NCI-H1105 treated with DMSO at 0.1 percent for 48 hours (cell line): Measurements from ENCODE around the gene JPT2.
"Not testable (repeated sequence)": the region's sequence is repeated elsewhere in the genome, so short reads cannot be mapped to it uniquely, and the experiment has no call there.

Experiments used
- DNase-seq: peaks from one replicate; lab custom pipeline; 2025; lab: John Stamatoyannopoulos, UW

JPT2 gene

GRCh38 chr16:1707193-1707790 lies 29.2 kb downstream of the JPT2 start:
- no peak for DNase-seq

GRCh38 chr16:1708083-1708767 lies 30.1 kb downstream of the JPT2 start:
- no peak for DNase-seq

- no peak for DNase-seq
Observed at GRCh38 chr16:1708768-1709180, 30.7 kb downstream of the JPT2 start.

GRCh38 chr16:1709356-1709755 lies 31.3 kb downstream of the JPT2 start:
- no peak for DNase-seq

GRCh38 chr16:1710811-1711507 lies 32.9 kb downstream of the JPT2 start:
- DNase-seq, result no peak

GRCh38 chr16:1712791-1713261 lies 34.7 kb downstream of the JPT2 start:
- no peak for DNase-seq

GRCh38 chr16:1713331-1713730 lies 35.3 kb downstream of the JPT2 start:
- no peak for DNase-seq

- no peak for DNase-seq
Observed at GRCh38 chr16:1713933-1714332, 35.9 kb downstream of the JPT2 start.

GRCh38 chr16:1715220-1715619 lies 37.1 kb downstream of the JPT2 start:
- DNase-seq, result no peak

- DNase-seq, result not testable (repeated sequence)
Observed at GRCh38 chr16:1718236-1718635, 40.2 kb downstream of the JPT2 start.

GRCh38 chr16:1719559-1720229 lies 41.6 kb downstream of the JPT2 start:
- not testable (repeated sequence) for DNase-seq

- no peak for DNase-seq
Observed at GRCh38 chr16:1721372-1721771, 43.3 kb downstream of the JPT2 start.

- DNase-seq, result no peak
Observed at GRCh38 chr16:1723450-1724147, 45.5 kb downstream of the JPT2 start.

GRCh38 chr16:1724491-1724890 lies 46.4 kb downstream of the JPT2 start:
- no peak for DNase-seq

- no peak for DNase-seq
Observed at GRCh38 chr16:1726661-1727502, 48.8 kb downstream of the JPT2 start.

GRCh38 chr16:1727651-1728624 lies 49.9 kb downstream of the JPT2 start:
- no peak for DNase-seq

- no peak for DNase-seq
Observed at GRCh38 chr16:1729026-1729425, 50.9 kb downstream of the JPT2 start.

- no peak for DNase-seq
Observed at GRCh38 chr16:1729445-1729844, 51.4 kb downstream of the JPT2 start.

GRCh38 chr16:1731073-1731472 lies 53.0 kb downstream of the JPT2 start:
- no peak for DNase-seq

- DNase-seq, result no peak
Observed at GRCh38 chr16:1731603-1732002, 53.5 kb downstream of the JPT2 start.
